Measurements from ENCODE around the gene CADPS.

DNA sequence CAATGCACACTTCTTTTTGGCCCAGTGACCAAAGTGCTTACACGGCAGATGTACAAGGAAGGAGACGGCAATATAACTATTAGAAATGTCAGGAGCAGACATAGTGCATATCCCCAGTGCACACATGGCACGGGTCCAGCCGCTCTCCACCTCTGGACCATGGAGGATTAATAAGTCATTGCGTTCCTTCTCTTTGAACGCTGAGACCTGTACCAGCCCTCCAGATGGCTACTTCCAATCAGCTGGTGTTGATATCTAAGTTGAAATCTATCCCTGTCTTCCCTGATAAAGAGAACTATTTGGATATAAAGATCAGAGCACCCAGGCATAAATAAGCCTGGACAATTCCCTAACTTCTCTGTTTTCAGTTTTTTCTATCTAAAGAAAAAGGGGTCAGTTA lies 212.5 kb downstream of the CADPS start:
- TF ChIP-seq, protein P1, sequence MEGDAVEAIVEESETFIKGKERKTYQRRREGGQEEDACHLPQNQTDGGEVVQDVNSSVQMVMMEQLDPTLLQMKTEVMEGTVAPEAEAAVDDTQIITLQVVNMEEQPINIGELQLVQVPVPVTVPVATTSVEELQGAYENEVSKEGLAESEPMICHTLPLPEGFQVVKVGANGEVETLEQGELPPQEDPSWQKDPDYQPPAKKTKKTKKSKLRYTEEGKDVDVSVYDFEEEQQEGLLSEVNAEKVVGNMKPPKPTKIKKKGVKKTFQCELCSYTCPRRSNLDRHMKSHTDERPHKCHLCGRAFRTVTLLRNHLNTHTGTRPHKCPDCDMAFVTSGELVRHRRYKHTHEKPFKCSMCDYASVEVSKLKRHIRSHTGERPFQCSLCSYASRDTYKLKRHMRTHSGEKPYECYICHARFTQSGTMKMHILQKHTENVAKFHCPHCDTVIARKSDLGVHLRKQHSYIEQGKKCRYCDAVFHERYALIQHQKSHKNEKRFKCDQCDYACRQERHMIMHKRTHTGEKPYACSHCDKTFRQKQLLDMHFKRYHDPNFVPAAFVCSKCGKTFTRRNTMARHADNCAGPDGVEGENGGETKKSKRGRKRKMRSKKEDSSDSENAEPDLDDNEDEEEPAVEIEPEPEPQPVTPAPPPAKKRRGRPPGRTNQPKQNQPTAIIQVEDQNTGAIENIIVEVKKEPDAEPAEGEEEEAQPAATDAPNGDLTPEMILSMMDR (conservative IDR thresholded peaks at IDR 0.05 in 1 of 2, IDR thresholded peaks at IDR 0.05 in 1 of 2; ENCODE audit: extremely low read depth in 1 of 2, insufficient read depth in 1 of 2, low read depth in 1 of 2, low read length in 2 of 2): no peak
- no peak for TF ChIP-seq EZH2 (IDR thresholded peaks at IDR 0.05; ENCODE audit: borderline replicate concordance, low read length)

All from mammary epithelial cell (primary cell).